Kidney (tissue), 22 donors: Measurements from ENCODE around the gene RBM3. TPM values are rescaled to one million over a fixed set of nuclear protein-coding genes. Genes with fewer than 3 reads are reported as not detected.
"Not testable (repeated sequence)": the region's sequence is repeated elsewhere in the genome, so short reads cannot be mapped to it uniquely, and the experiment has no call there.

ENCODE experiments used
- DNase-seq, 5 donors: peaks; one replicate each; pipeline ENCODE4 v3.0.0-alpha.2; 2013 to 2020
- FAIRE-seq: peaks from 2 replicates; lab custom pipeline; 2012; peaks lifted over from hg19 to GRCh38; lab: Jason Lieb, UNC
- H3K27ac ChIP-seq, 2 donors: one replicate each; pipeline ENCODE4 v1.7.0; 2013; ENCODE audit warnings: low read depth in 2 of 2, low read length in 2 of 2, inconsistent platforms in 1 of 2
- H3K27me3 ChIP-seq: one replicate; pipeline ENCODE4 v1.7.1; 2013; ENCODE audit warnings: low read length, inconsistent platforms; ENCODE audit not compliant: control insufficient read depth, insufficient read depth
- H3K36me3 ChIP-seq, 3 donors: one replicate each; pipeline versions ENCODE4 v1.7.0 to v1.7.1; 2013; ENCODE audit warnings: low read length in 3 of 3, control low read depth in 1 of 3, inconsistent platforms in 1 of 3; ENCODE audit not compliant: insufficient read depth in 3 of 3, control insufficient read depth in 2 of 3
- H3K4me1 ChIP-seq, 3 donors: one replicate each; pipeline versions ENCODE4 v1.7.0 to v1.7.1; 2013; ENCODE audit warnings: low read length in 3 of 3, inconsistent platforms in 1 of 3, low read depth in 1 of 3; ENCODE audit not compliant: control insufficient read depth in 2 of 3, insufficient read depth in 2 of 3
- H3K4me3 ChIP-seq, 3 donors: one replicate each; pipeline versions ENCODE4 v1.7.0 to v1.8.1; 2013; ENCODE audit warnings: low read length in 3 of 3, control low read depth in 1 of 3, inconsistent platforms in 1 of 3
- H3K9ac ChIP-seq, 3 donors: one replicate each; pipeline versions ENCODE4 v1.7.0 to v1.7.1; 2013; ENCODE audit warnings: low read length in 3 of 3, control low read depth in 1 of 3, inconsistent platforms in 1 of 3
- H3K9me3 ChIP-seq, 3 donors: one replicate each; pipeline versions ENCODE4 v1.7.0 to v1.7.1; 2013; ENCODE audit warnings: low read length in 3 of 3, control low read depth in 1 of 3, inconsistent platforms in 1 of 3; ENCODE audit not compliant: control insufficient read depth in 2 of 3, insufficient read depth in 1 of 3
- CTCF ChIP-seq: IDR thresholded peaks from 3 replicates; pipeline ENCODE4 v1.5.1; 2012; ENCODE audit warnings: mild to moderate bottlenecking, moderate library complexity, borderline replicate concordance; ENCODE audit not compliant: insufficient read depth; ENCODE audit errors: extremely low read depth
- intact Hi-C: fragments of 100-400 bp; cut with DNase I; formaldehyde crosslinking; loops from one replicate; pipeline ENCODE4 v1.11.1; 2022
- long read RNA-seq, 10 donors: library from polyadenylated mRNA in 1 of 10; unstranded in 1 of 10; transcript quantifications; one replicate each; pipeline ENCODE4 v2.0.0 and lab custom pipeline, GENCODE V29; 2021 to 2026
- polyA plus RNA-seq: library from polyadenylated mRNA; stranded (reverse); fragments of 350-450 nt; fragmentation: Illumina TruSeq; extraction: RNeasy Lipid Tissue Mini Kit (QIAGEN cat#74804); gene quantifications from one replicate; pipeline ENCODE4 v1.2.3, GENCODE V29; 2014; ENCODE audit warnings: low read depth, low replicate concordance; ENCODE audit not compliant: insufficient read depth
- total RNA-seq: library from RNA; stranded (reverse); fragmentation: NEBNext Ultra II Directional; extraction: Animal tissue kit (Norgen Biotek cat#: 25700); gene quantifications from one replicate; pipeline ENCODE4 v1.2.1, GENCODE V29; 2021
- donor health status: control.
- donor health status: control.
- donor health status: control.
- donor health status: control.
- donor health status: control.
- donor health status: DM: yes; HTN: yes; CAD: no.
- donor health status: Normal renal cell carcinoma (clear cell type).

RBM3 gene
- 265 TPM for total RNA-seq
- polyA plus RNA-seq = 86.9 TPM
- long read RNA-seq, donor 1, transcript RBM3-203 (7 exons, 2,162 nt) = major isoform, 49 of 55 reads
- long read RNA-seq, donor 1, partial matches to known transcripts = 0 of 55 reads
- long read RNA-seq, donor 1, other reads (novel, unspliced or antisense) = 0 of 55 reads
- long read RNA-seq, donor 2, transcript RBM3-203 (7 exons, 2,162 nt) = major isoform, 46 of 58 reads
- long read RNA-seq, donor 2, partial matches to known transcripts = 0 of 58 reads
- long read RNA-seq, donor 2, other reads (novel, unspliced or antisense) = 5 of 58 reads
- long read RNA-seq, donor 3, transcript RBM3-203 (7 exons, 2,162 nt) = major isoform, 85 of 102 reads
- long read RNA-seq, donor 3, transcript RBM3-206 (3 exons, 947 nt) = minor isoform, 5 of 102 reads
- long read RNA-seq, donor 3, partial matches to known transcripts = 6 of 102 reads
- long read RNA-seq, donor 3, other reads (novel, unspliced or antisense) = 0 of 102 reads
- long read RNA-seq, donor 4, transcript RBM3-203 (7 exons, 2,162 nt) = major isoform, 27 of 35 reads
- long read RNA-seq, donor 4, partial matches to known transcripts = 5 of 35 reads
- long read RNA-seq, donor 4, other reads (novel, unspliced or antisense) = 0 of 35 reads
- long read RNA-seq, donor 5, transcript RBM3-203 (7 exons, 2,162 nt) = major isoform, 12 of 12 reads
- long read RNA-seq, donor 5, partial matches to known transcripts = 0 of 12 reads
- long read RNA-seq, donor 5, other reads (novel, unspliced or antisense) = 0 of 12 reads
- long read RNA-seq, donor 6, transcript RBM3-203 (7 exons, 2,162 nt) = major isoform, 64 of 80 reads
- long read RNA-seq, donor 6, partial matches to known transcripts = 7 of 80 reads
- long read RNA-seq, donor 6, other reads (novel, unspliced or antisense) = 6 of 80 reads
- long read RNA-seq, donor 7, transcript RBM3-203 (7 exons, 2,162 nt) = major isoform, 99 of 124 reads
- long read RNA-seq, donor 7, partial matches to known transcripts = 3 of 124 reads
- long read RNA-seq, donor 7, other reads (novel, unspliced or antisense) = 21 of 124 reads
- long read RNA-seq, donor 8, transcript RBM3-203 (7 exons, 2,162 nt) = major isoform, 54 of 64 reads
- long read RNA-seq, donor 8, partial matches to known transcripts = 6 of 64 reads
- long read RNA-seq, donor 8, other reads (novel, unspliced or antisense) = 0 of 64 reads
- long read RNA-seq, donor 9, transcript RBM3-203 (7 exons, 2,162 nt) = major isoform, 31 of 58 reads
- long read RNA-seq, donor 9, partial matches to known transcripts = 24 of 58 reads
- long read RNA-seq, donor 9, other reads (novel, unspliced or antisense) = 0 of 58 reads
- long read RNA-seq, donor 10, transcript RBM3-211 (2 exons, 951 nt) = minor isoform, 5 of 78 reads
- long read RNA-seq, donor 10, transcript RBM3-203 (7 exons, 2,162 nt) = major isoform, 50 of 78 reads
- long read RNA-seq, donor 10, partial matches to known transcripts = 17 of 78 reads
- long read RNA-seq, donor 10, other reads (novel, unspliced or antisense) = 0 of 78 reads

GRCh38 chrX:48574270-48575266 is at the start of gene RBM3:
Gene RBM3 (plus strand): TSS chrX:48574484. CDS start chrX:48575181, 697 bp downstream.
- no peaks in the 10 kb centered on the region for H3K27me3 ChIP-seq
- DNase-seq (peak; percentile 91 to 98 (median 95)), FAIRE-seq (peak; percentile 3)
- no peaks in the 10 kb centered on the region for H3K9me3 ChIP-seq
- H3K4me3 ChIP-seq = peak within 1 kb of the TSS; percentile 87 to 97 (median 95)
- peaks cover 15 to 32% (median 15%) of the 10 kb centered on the region in 3 donors for H3K36me3 ChIP-seq
- peaks cover 0 to 14% (median 10%) of the 10 kb centered on the region in 3 donors for H3K4me1 ChIP-seq
- intact Hi-C loops = no loop called here
- H3K27ac ChIP-seq = peak within 1 kb of the TSS; percentile 99
- H3K9ac ChIP-seq = peak within 1 kb of the TSS; percentile 87 to 97 (median 88)
- peak; percentile 12 for TF ChIP-seq CTCF

GRCh38 chrX:48525853-48526252 is 48.4 kb upstream of the RBM3 start:
- H3K4me1 ChIP-seq, H3K9me3 ChIP-seq, H3K27me3 ChIP-seq, FAIRE-seq, DNase-seq, H3K4me3 ChIP-seq, H3K9ac ChIP-seq, H3K27ac ChIP-seq, intact Hi-C loops: not testable (repeated sequence)
- peaks cover 0 to 11% (median 3%) of the 10 kb centered on the region in 3 donors for H3K36me3 ChIP-seq

GRCh38 chrX:48530736-48531135 is 43.5 kb upstream of the RBM3 start:
- FAIRE-seq (no peak), DNase-seq (no peak)
- no peaks in the 10 kb centered on the region for H3K4me1 ChIP-seq
- intact Hi-C loops = no loop called here
- no peak overlapping the region for H3K4me3 ChIP-seq
- no peak overlapping the region for H3K27ac ChIP-seq
- no peaks in the 10 kb centered on the region for H3K27me3 ChIP-seq
- H3K9me3 ChIP-seq = no peaks in the 10 kb centered on the region
- no peak overlapping the region for H3K9ac ChIP-seq
- peaks cover 0 to 11% (median 3%) of the 10 kb centered on the region in 3 donors for H3K36me3 ChIP-seq
- TF ChIP-seq CTCF = no peak
